ENCODE measurements around the gene PHKA1. TPM values are rescaled to one million over a fixed set of nuclear protein-coding genes. Genes with fewer than 3 reads are reported as not detected.
"Not testable (repeated sequence)": the region's sequence is repeated elsewhere in the genome, so short reads cannot be mapped to it uniquely, and the experiment has no call there.

The PHKA1 gene
- polyA plus RNA-seq, 1 donor: 3.2 TPM

DNA sequence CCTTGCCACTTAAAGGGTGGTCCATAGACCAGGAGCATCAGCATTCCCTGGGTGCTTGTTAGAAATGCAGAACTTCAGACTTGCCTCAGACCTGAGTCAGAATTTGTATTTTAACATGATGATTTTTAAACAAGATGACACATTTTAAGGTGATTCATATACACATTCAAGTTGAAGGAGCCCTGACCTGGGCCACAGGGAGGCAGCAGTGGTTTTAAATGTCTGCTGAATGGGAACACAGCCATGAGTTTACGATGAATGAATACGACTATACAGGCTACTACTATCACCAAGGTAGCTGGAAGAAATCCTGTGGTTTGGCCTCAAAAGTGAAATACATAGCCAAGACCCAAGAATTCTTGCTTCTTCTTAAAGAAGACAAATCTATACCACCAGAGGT is 144.3 kb downstream of the PHKA1 start:
- DNase-seq: no peak

DNA sequence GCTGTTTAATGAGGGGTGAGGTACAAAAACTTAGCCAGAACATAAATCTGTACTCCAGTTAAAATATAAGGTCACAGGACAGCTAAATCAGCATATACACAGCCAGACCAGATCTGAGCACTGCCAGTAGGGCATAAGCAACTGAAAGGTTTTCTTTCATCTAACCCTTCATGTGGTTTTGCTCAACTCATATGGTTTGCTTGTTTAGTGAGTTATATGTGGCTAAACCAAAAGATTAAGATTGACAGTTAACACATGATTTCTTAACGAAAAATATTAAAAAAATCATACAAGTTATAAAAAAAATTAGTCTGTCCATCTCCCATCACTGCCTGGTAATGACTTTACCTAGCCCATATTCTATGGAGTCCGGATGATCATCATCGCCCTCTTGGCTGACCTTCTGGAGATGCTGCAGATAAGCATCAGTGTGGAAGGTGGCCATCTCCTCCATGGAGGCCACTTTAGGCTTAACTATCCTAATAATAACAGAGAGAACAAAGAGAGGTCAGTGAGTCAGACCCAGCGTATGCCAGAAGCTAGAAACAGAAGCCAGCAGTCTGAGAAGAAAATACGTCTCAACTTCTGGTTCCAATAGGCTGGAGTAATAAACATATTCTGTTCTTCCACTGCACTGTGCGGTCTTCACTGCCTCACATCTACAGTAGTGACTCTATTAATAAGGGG is 145.6 kb downstream of the PHKA1 start:
- DNase-seq: no peak

DNA sequence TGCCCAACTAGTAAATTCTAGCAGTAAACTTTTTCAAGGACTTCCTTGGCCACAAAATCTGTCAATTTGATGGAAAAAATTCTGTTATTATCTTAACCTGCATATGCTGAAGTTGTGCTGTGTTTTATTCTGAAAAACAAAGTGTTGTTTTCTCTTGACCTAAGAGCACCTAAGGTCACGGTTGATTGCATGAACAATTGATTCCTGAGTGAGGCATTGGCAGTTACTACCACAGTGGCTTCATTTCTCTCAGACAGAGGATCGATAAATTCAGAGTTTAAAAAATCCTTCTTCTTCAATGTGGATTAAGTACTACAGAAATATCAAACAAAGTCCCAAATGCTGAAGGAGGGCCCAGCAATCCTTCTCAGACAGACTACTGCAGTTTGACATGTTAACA is 147.7 kb downstream of the PHKA1 start:
- DNase-seq: no peak

DNA sequence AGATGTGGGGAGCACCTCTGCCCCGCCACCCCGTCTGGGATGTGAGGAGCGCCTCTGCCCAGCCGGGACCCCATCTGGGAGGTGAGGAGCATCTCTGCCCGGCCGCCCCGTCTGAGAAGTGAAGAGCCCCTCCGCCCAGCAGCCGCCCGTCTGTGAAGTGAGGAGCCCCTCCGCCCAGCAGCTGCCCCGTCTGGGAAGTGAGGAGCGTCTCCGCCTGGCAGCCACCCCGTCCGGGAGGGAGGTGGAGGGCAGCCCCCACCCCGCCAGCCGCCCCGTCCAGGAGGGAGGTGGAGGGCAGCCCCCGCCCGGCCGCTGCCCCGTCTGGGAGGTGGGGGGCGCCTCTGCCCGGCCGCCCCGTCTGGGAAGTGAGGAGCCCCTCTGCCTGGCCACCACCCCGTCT is 154.5 kb downstream of the PHKA1 start:
- not testable (repeated sequence) for DNase-seq

DNA sequence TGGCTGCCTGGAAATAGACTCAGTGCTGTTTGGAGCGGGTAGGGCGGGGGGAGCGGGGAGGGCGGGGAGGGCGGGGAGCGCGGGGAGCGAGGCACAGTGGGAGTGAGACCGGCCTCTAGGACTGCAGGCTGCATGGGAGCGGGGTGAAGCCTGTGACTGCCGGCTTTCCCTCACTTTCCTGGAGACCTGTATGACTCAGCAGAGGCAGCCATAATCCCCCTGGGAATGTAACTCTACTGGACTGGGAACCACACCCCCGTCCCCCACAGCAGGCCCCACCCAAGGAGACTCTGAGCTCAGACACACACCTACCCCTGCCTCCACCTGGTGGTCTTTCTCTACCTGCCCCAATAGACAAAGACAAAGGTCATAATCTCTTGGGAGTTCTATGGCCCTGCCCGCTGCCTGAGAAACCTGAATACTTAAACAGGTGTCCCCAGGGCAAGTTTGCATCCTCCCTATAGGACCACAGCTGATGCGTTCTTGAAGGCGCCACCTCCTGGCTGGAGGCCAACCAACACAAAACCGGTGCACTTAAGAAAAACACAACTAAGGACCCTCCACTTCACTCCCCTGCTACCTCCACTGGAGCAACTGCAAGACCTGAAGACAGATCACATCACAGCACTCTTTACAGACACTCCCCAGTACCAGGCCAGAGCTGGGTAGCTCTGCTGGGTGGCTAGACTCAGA is 159.5 kb downstream of the PHKA1 start:
- no peak for DNase-seq

DNA sequence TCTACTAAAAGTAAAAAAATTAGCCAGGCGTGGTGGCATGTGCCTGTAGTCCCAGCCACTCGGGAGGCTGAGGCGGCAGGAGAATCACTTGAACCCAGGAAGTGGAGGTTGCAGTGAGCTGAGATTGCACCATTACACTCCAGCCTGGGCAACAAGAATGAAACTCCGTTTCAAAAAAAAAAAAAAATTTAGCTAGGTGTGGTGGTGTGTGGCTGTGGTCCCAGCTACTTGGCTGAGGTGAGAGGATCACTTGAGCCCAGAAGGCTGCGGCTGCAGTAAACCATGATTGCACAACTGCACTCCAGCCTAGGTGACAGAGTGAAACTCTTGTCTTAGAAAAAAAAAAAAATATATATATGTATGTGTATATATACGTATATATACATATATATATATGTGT is 161.7 kb downstream of the PHKA1 start:
- not testable (repeated sequence) for DNase-seq

DNA sequence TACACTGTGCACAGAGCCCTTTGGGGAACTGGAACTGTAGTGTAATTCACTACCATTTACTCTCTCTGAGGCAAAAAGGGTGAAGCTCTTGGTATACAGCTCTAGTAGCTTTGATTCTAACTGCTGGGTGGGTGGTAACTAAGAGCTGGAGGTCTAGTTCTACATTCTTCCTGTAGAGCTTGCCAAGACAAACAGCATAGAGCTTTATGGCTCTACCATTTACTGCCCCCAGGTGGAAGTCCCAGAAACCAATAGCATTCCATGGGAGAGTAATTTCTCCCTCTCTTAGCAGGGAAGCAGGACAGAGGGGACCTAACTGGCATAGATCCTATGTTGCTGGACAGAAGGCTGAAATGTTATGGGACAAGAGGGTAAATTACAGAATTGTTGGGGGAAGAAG is 168.1 kb downstream of the PHKA1 start:
- DNase-seq: no peak

DNA sequence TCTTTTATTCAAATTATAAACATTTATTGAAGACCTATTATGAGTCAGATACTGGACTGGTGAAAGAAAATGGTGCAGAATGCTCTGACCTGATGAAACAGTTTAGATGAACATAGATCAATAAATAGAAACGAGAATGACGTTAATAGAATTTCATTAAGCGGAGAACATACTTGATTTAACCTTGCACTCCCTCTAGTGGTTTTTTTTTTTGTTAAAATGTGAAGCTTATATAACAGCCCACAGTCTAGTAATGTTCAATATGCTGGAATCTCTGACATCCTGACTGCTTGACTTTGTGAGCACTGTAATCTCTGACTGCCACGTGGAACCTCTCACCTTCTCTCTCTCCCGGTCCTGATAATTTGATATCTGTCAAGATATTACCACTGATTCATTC is 173.8 kb downstream of the PHKA1 start:
- peak; percentile 19 for DNase-seq

DNA sequence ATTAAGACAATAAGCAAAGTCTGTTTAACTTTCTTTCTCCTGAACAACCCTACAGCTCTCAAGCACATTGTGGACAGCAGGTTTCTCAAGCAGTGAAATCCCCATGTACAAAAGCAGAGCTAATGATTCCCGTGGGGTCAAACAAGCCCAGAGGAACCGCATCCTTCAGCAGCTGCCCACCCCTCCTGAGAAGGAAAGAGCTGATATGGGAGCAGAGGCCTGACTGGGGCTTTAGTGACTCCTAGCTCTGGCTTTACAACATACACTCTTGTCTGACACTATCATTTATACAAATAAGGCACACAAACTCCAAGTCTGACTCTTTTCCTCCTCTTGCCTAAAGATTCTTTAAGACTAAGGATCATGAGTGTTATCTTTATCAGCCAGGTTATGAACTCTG is 174.3 kb downstream of the PHKA1 start:
- DNase-seq: peak; percentile 16

DNA sequence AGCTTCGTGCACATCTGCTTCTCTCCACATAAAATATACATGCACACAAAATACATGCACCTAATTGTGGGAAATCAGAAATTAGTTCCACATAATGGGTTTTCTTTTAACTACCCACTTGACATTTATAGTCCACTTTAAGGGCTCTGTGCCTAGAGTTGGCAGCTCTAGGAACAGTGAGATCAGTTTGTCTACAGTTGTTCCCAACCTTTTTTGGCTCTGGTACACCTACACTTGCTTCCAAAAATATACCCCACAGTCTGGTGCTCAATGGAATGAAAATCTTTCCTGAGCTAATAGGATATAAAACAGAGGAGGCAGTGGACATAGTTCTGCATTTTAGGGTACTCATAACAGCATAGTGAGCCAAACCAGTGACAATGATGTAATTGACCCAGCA is 177.6 kb downstream of the PHKA1 start:
- DNase-seq: peak; percentile 17

DNA sequence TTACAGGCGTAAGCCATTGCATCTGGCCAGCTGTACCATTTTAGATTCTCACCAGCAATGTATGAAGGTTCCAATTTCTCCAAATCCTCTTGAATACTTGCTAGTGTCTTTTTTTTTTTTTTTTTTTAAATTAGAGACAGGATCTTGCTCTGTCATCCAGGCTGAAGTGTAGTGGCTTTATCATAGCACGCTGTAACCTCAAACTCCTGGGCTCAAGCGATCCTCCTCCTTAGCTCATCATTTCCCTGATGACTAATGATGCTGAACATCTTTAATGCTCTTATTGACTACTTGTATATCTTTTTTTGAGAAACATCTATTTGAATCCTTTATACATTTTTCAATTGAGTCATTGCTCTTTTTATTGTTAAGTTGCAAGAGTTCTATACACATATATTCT is 181.7 kb downstream of the PHKA1 start:
- no peak for DNase-seq

Other genes starting within 250 kb of the PHKA1 start
- 19.1 TPM for gene HDAC8, start 141.5 kb downstream of the PHKA1 start, polyA plus RNA-seq (ENCODE audit: insufficient read length)
- gene DMRTC1B, start 62.6 kb upstream of the PHKA1 start, polyA plus RNA-seq (ENCODE audit: insufficient read length): 0.75 TPM
- gene FAM236B, start 68.4 kb upstream of the PHKA1 start, polyA plus RNA-seq (ENCODE audit: insufficient read length): not detected
- not detected for gene FAM236D, start 93.9 kb upstream of the PHKA1 start, polyA plus RNA-seq (ENCODE audit: insufficient read length)
- not detected for gene FAM236C, start 198.3 kb upstream of the PHKA1 start, polyA plus RNA-seq (ENCODE audit: insufficient read length)
- gene FAM236A, start 223.9 kb upstream of the PHKA1 start, polyA plus RNA-seq (ENCODE audit: insufficient read length): not detected
- gene DMRTC1, start 229.5 kb upstream of the PHKA1 start, polyA plus RNA-seq (ENCODE audit: insufficient read length): not detected